Measurements from ENCODE around the gene ACSF3.

DNA sequence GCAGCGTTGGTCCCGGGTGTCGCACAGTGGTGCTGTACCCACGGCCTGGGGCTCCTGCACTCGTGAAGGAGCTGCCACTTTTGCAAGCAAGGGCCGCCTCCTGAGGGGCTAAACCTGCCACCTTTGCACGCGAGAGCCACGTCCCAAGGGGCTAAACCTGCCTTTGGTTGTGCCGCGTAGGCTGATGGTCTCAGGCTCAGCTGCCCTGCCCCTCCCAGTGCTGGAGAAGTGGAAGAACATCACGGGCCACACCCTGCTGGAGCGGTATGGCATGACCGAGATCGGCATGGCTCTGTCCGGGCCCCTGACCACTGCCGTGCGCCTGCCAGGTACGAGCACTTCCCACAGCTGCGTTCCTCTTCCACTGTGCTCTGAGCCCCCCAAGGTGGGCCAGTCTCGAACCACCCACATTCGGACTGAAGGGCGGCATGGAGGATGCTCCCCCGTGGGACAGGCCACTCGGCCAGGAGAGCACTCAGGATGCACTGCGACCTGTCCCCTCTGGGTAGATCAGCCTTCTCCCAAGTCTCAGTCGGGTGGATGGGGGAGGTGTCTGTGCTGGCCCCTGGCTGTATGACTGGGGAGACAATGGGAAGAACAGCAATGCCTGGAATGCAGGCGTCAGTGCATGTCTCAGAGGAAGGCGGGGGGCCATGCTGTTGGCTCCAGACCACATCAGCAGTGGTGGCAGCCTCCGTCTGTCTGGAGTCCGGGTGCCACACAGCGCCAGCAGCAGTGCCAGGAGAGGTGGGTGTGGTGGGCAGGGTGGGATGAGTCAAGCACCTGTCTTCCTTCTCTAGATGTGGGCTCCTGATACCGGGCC is 20.7 kb downstream of the ACSF3 start:
- TF ChIP-seq, protein P1, sequence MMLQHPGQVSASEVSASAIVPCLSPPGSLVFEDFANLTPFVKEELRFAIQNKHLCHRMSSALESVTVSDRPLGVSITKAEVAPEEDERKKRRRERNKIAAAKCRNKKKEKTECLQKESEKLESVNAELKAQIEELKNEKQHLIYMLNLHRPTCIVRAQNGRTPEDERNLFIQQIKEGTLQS (IDR thresholded peaks at IDR 0.05): no peak
- TF ChIP-seq NR2F2 (IDR thresholded peaks at IDR 0.05) (no peak), FOXA1 (IDR thresholded peaks at IDR 0.05) (no peak), RAD21 (IDR thresholded peaks at IDR 0.05) (no peak), YY1 (IDR thresholded peaks at IDR 0.05) (no peak), TAF1 (conservative IDR thresholded peaks at IDR 0.05) (no peak), SP1 (IDR thresholded peaks at IDR 0.05) (no peak), HNF4G (IDR thresholded peaks at IDR 0.05) (no peak), RXRA (IDR thresholded peaks at IDR 0.05) (no peak)
- TF ChIP-seq, protein P2, sequence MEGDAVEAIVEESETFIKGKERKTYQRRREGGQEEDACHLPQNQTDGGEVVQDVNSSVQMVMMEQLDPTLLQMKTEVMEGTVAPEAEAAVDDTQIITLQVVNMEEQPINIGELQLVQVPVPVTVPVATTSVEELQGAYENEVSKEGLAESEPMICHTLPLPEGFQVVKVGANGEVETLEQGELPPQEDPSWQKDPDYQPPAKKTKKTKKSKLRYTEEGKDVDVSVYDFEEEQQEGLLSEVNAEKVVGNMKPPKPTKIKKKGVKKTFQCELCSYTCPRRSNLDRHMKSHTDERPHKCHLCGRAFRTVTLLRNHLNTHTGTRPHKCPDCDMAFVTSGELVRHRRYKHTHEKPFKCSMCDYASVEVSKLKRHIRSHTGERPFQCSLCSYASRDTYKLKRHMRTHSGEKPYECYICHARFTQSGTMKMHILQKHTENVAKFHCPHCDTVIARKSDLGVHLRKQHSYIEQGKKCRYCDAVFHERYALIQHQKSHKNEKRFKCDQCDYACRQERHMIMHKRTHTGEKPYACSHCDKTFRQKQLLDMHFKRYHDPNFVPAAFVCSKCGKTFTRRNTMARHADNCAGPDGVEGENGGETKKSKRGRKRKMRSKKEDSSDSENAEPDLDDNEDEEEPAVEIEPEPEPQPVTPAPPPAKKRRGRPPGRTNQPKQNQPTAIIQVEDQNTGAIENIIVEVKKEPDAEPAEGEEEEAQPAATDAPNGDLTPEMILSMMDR (IDR thresholded peaks at IDR 0.05; ENCODE audit: low read depth, low read length, missing input control): no peak
- TF ChIP-seq, protein P3, sequence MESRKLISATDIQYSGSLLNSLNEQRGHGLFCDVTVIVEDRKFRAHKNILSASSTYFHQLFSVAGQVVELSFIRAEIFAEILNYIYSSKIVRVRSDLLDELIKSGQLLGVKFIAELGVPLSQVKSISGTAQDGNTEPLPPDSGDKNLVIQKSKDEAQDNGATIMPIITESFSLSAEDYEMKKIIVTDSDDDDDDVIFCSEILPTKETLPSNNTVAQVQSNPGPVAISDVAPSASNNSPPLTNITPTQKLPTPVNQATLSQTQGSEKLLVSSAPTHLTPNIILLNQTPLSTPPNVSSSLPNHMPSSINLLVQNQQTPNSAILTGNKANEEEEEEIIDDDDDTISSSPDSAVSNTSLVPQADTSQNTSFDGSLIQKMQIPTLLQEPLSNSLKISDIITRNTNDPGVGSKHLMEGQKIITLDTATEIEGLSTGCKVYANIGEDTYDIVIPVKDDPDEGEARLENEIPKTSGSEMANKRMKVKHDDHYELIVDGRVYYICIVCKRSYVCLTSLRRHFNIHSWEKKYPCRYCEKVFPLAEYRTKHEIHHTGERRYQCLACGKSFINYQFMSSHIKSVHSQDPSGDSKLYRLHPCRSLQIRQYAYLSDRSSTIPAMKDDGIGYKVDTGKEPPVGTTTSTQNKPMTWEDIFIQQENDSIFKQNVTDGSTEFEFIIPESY (IDR thresholded peaks at IDR 0.05): no peak
- TF ChIP-seq, protein P4, sequence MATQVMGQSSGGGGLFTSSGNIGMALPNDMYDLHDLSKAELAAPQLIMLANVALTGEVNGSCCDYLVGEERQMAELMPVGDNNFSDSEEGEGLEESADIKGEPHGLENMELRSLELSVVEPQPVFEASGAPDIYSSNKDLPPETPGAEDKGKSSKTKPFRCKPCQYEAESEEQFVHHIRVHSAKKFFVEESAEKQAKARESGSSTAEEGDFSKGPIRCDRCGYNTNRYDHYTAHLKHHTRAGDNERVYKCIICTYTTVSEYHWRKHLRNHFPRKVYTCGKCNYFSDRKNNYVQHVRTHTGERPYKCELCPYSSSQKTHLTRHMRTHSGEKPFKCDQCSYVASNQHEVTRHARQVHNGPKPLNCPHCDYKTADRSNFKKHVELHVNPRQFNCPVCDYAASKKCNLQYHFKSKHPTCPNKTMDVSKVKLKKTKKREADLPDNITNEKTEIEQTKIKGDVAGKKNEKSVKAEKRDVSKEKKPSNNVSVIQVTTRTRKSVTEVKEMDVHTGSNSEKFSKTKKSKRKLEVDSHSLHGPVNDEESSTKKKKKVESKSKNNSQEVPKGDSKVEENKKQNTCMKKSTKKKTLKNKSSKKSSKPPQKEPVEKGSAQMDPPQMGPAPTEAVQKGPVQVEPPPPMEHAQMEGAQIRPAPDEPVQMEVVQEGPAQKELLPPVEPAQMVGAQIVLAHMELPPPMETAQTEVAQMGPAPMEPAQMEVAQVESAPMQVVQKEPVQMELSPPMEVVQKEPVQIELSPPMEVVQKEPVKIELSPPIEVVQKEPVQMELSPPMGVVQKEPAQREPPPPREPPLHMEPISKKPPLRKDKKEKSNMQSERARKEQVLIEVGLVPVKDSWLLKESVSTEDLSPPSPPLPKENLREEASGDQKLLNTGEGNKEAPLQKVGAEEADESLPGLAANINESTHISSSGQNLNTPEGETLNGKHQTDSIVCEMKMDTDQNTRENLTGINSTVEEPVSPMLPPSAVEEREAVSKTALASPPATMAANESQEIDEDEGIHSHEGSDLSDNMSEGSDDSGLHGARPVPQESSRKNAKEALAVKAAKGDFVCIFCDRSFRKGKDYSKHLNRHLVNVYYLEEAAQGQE (IDR thresholded peaks at IDR 0.05): no peak
- TF ChIP-seq, protein P5, sequence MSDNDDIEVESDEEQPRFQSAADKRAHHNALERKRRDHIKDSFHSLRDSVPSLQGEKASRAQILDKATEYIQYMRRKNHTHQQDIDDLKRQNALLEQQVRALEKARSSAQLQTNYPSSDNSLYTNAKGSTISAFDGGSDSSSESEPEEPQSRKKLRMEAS (IDR thresholded peaks at IDR 0.05): no peak
